Activated naive CD4-positive, alpha-beta T cell (primary cell): ENCODE measurements around the gene VAC14.
A peak's percentile ranks its signal among the peaks of the same experiment; 100 is the strongest.

Experiments
- DNase-seq, 4 experiments: peaks; one replicate each; lab custom pipeline; 2025; lab: John Stamatoyannopoulos, UW

The VAC14 gene

DNA sequence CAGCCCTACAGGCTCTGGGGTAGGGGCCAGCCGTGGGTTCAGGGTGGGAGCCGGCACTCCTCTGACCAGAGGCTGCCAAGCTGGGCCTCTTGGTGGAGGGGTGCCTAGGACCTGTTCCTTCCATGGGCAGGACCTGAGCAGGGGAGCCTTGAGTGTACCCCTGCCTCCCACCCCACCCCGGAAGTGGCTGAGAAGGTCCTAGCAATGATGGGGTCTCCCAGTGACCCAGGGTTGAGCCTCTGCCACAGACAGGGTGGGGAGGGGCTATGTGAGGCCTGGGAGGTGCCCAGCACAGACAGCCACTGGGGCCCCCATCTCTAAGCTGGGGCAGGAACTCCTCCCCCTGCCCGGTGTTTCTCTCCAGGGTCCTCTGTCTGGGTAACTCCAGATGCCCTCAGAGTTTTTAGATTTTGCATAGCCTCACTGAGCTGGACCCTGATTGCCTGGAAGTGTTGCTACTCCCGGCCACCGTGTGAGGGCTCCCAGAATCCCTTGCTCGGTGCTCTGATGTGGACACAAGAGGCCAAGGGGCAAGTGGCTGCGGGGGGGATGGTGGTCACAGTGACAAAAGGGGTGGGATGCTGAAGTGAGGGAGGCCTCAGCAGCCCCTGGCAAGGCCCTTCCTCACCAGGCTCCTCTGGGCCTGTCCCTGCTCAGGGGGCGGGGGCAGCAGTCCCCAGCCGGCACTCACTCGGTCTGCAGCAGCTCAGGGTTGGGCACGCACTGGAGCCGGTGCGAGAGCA, 108.7 kb downstream of the VAC14 start:
- DNase-seq = no peak

DNA sequence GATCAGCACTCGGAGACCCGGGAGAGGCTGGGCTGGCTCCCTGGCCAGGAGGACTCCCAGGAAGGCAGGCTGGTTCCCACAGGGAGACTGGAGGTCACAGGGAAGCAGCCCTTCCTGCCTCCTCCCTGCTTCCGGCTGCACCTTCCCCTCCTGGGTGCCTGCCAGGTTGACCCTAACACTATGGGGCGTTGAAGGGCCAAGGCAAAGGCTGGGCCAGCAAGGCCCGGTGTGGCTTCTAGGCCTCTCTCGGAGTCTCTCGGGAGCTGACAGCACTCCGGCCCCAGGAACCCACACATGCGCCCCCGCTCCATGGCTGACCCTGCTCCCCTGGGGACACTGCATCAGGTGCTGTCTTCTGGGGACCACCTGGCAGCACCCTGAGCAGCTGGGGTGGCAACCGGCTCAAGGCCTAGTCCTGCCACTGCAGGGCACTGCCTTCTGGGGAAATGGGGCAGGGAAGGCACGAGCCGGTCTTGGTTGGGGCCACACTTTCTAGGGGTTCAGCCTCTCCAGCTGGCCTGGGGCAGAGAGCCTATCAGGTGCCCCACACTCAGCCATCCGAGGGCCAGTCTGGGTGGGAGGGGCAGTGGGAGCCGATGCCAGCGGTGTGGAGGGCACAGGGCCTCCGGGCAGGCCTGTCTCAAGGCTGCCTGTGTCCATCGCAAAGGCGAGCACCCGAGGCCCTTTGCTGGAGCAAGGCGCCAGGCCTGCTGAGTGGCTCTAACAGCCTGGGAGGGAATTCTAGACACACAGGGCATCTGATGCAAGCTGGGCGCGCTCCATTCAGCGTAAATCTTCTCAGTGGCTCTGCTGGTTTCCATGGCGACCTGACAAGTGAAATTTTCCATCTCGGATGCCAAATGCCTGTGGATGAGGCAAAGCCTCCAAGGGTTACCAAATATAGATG, 109.5 kb downstream of the VAC14 start:
- DNase-seq = no peak

DNA sequence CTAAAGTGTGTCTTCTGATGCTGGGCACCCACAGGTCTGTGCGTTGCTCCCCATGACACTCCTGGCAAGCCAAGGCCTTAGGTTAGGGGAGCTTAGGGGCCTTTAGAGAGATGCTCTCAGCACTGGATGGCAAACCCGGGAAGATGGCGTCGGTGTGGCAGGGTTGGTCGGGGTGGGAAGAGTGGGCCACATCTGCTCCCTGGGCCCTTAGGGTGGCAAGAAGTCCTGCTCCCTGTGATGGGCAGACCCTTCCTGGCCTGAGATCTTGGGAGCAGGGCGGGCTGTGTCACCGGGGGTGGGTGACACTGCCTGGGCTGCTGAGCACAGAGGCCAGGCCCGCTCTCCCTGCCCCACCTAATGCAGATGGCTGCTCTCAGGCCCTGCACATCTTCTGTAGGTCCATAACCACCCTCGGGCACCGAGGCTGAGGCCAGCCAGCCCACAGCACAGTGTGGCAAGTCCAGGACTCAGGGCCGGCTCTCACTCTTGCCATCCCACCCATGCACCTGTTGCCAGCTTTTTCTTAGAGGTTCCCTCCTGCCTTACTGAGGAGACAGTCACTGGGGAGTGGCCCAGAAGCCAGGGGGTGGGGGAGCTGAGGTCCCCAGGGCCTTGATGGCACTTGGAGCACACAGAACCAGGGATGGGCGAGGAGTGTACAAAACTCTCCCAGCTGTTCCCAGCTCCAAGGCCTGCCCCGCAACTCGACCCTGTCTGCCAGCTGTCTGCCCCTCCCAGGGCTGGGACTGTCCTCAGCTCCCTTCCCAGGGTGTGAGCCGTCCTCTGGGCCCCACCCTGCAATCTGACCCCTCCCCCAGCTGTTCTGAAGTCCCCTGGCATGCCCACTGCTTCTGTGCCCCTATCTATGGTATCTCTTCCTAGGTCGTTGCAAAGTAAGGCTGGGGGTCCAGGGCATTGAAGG, 110.7 kb downstream of the VAC14 start:
- no peak for DNase-seq

GRCh38 chr16:70689035-70689969, 111.7 kb downstream of the VAC14 start:
- no peak for DNase-seq

- no peak for DNase-seq
These were observed 112.7 kb downstream of the VAC14 start for GRCh38 chr16:70688246-70688742.

GRCh38 chr16:70687671-70688245, 113.2 kb downstream of the VAC14 start:
- no peak for DNase-seq

DNA sequence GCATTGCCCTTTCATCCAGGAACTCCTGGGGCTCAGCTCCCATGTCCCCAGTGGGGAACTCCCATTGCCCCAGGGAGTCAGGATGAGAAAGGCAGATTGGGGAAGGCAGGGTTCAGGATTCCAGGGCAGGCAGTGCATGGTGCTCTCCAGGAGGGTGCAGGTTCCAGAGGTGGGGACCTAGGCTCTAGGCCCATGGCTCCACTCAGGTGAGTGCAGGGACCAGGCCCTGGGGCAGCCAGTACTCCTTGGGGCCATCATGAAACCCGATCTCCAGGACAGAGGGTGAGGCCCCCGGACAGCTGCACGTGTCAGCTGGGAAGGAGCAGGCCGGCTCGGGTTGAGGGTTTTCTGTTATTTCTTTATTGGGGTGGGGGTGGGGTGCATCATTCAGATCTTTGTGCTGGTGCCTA, 113.9 kb downstream of the VAC14 start:
- no peak for DNase-seq

- no peak for DNase-seq
These were observed 114.4 kb downstream of the VAC14 start for GRCh38 chr16:70686376-70687101.

DNA sequence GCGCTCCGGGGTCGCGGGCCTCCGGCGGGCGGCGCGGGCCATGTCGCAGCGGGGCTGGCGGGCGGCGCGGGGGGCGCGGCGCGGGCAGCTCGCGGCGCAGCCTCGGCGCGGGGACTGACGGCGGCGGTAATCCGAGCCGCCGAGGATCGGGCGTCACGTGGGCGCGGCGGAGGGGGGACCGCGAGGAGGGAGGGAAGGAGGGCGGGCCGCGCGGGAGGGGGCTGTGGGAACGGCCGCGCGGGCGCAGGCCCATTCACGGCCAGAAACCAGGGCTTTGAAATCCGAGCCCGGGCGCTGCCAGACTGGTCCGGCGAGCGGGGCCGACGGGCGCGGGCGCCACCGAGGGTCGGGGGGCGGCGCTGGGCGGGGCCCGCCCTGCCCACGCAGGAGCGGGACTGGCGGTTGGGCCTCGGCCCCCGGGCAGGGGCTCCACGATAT, 115.0 kb downstream of the VAC14 start, which contains the start of gene MTSS2:
Gene MTSS2 (minus strand): TSS at position 116 of the 438 bp plus-strand sequence. CDS start 262 bp downstream, outside the sequence.
- peak in 1 of 4 experiments; percentile 18 for DNase-seq

GRCh38 chr16:70685061-70685937, 115.7 kb downstream of the VAC14 start:
- no peak for DNase-seq

DNA sequence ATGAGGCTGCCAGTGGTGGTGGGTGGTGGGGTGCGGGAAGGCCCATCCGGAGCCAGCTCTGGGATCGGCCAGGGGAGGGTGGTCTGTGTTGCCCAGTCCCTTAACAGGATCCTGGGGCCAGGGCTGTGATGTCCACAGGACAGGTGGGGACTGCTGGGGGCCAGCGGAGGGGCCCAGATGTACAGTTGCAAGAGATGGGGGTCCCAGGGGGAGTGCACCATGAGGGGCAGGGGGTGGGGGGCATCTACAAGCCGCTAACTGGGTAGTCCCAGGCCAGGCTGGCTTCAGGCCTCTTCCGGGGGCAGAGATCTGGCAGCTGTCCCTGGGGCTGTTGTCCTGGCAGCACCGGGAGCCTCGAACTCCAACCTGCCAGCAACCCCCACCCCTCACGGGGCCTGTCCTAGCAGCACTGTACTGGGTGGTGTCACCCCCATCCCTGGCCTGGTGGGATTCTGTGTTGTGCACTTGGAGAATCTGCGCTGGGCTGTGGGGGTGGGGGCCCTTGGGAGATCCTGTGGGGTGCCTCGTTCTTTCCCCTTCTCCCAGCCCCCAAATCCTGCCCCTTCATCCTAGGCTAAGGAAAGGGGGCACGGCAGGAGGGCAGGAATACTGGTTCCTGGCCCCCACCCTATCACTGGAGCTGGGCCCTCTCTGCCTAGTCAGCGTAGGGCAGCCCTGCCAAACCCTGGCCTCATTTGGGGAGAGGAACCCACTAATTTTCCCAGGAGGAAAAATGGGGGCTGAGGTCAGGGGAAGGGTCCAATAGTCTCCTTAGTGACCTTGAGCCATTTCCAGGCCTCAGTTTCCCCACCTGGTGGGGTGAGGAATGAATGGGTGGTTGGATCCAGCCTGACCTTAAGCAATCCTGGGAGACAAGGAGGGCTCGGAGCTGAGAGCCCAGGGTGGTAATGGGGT, 116.6 kb downstream of the VAC14 start:
- no peak for DNase-seq

GRCh38 chr16:70683146-70683944, 117.6 kb downstream of the VAC14 start:
- DNase-seq = no peak

GRCh38 chr16:70682239-70683145, 118.5 kb downstream of the VAC14 start:
- DNase-seq = no peak

- no peak for DNase-seq
These were observed 119.3 kb downstream of the VAC14 start for GRCh38 chr16:70681382-70682238.
